Caco-2 (cell line): ENCODE data around the gene RAB33A. TPM values are rescaled to one million over a fixed set of nuclear protein-coding genes. Genes with fewer than 3 reads are reported as not detected.
A peak's percentile ranks its signal among the peaks of the same experiment; 100 is the strongest.

Source experiments
- BruUV-seq: library from RNA; stranded (reverse); fragments of 400-500 nt; replicated peaks from 2 replicates; lab custom pipeline; 2021; lab: Mats Ljungman, UMichigan
- CTCF ChIA-PET: fragments of 300-600 bp; sonication (Branson Sonifier 250); formaldehyde crosslinking; loops from one replicate; lab custom pipeline; 2022; ENCODE audit warnings: antibody characterized with exemption; lab: Charles Lee
- POLR2A ChIA-PET: fragments of 300-600 bp; sonication (Branson Sonifier 250); formaldehyde crosslinking; loops from one replicate; lab custom pipeline; 2022; ENCODE audit warnings: antibody characterized with exemption; lab: Charles Lee
- DNase-seq, 2 experiments: peaks; one replicate each; pipeline versions ENCODE4 v3.0.0 to v3.0.0-alpha.2; 2020 to 2022
- H3K27me3 ChIP-seq: replicated peaks from 2 replicates; pipeline ENCODE4 v1.6.0; 2011; ENCODE audit warnings: low read length; ENCODE audit not compliant: control insufficient read depth, insufficient read depth
- H3K36me3 ChIP-seq: 2 replicates; pipeline ENCODE4 v1.5.1; 2011; ENCODE audit warnings: low read length; ENCODE audit not compliant: control insufficient read depth, insufficient read depth
- H3K4me1 ChIP-seq: fragments of 250-450 bp; sonication (Bioruptor Pico); 2 replicates; pipeline ENCODE4 v1.5.1; 2020; ENCODE audit warnings: mild to moderate bottlenecking
- H3K4me3 ChIP-seq: 2 replicates; pipeline ENCODE4 v1.5.1; 2011; ENCODE audit warnings: low read depth, mild to moderate bottlenecking, control low read depth, low read length
- H3K9me3 ChIP-seq: fragments of 250-450 bp; sonication (Bioruptor Pico); 2 replicates; pipeline ENCODE4 v1.5.1; 2020; ENCODE audit warnings: mild to moderate bottlenecking, moderate library complexity
- H3K27ac Mint-ChIP-seq: one replicate; pipeline ENCODE4 v1.8.0; 2022; ENCODE audit warnings: mixed read lengths; ENCODE audit not compliant: unreplicated experiment
- H3K27me3 Mint-ChIP-seq: one replicate; pipeline ENCODE4 v1.8.0; 2022; ENCODE audit warnings: mixed read lengths; ENCODE audit not compliant: insufficient read depth, unreplicated experiment
- H3K36me3 Mint-ChIP-seq: one replicate; pipeline ENCODE4 v1.8.0; 2022; ENCODE audit warnings: mild to moderate bottlenecking, mixed read lengths; ENCODE audit not compliant: insufficient read depth, unreplicated experiment
- H3K4me1 Mint-ChIP-seq: one replicate; pipeline ENCODE4 v1.8.0; 2022; ENCODE audit warnings: low read depth, mixed read lengths; ENCODE audit not compliant: unreplicated experiment
- H3K4me3 Mint-ChIP-seq: one replicate; pipeline ENCODE4 v1.8.0; 2022; ENCODE audit warnings: mild to moderate bottlenecking, moderate library complexity, mixed read lengths; ENCODE audit not compliant: unreplicated experiment
- H3K9me3 Mint-ChIP-seq: one replicate; pipeline ENCODE4 v1.8.0; 2022; ENCODE audit warnings: mixed read lengths; ENCODE audit not compliant: unreplicated experiment
- CTCF ChIP-seq, 2 experiments: fragments of 200-600 bp in 1 of 2; IDR thresholded peaks; 1 replicate in 1 of 2; 2 replicates in 1 of 2; pipeline versions ENCODE4 v1.5.1 to v1.8.0; 2011 to 2022; ENCODE audit warnings: antibody characterized with exemption in 1 of 2, control low read depth in 1 of 2, inconsistent platforms in 1 of 2, low read depth in 1 of 2, low read length in 1 of 2, mild to moderate bottlenecking in 1 of 2, moderate library complexity in 1 of 2; ENCODE audit not compliant: insufficient read depth in 1 of 2, severe bottlenecking in 1 of 2, unreplicated experiment in 1 of 2
- intact Hi-C: fragments of 100-400 bp; cut with micrococcal nuclease; formaldehyde crosslinking; loops from one replicate; pipeline ENCODE4 v1.10.0; 2022; ENCODE audit not compliant: unreplicated experiment
- total RNA-seq: library from RNA; stranded (reverse); gene quantifications from 2 replicates; pipeline ENCODE4 v1.2.3, GENCODE V29; 2022

The RAB33A gene
- total RNA-seq, 1 experiment from 2014 or later: not detected

DNA sequence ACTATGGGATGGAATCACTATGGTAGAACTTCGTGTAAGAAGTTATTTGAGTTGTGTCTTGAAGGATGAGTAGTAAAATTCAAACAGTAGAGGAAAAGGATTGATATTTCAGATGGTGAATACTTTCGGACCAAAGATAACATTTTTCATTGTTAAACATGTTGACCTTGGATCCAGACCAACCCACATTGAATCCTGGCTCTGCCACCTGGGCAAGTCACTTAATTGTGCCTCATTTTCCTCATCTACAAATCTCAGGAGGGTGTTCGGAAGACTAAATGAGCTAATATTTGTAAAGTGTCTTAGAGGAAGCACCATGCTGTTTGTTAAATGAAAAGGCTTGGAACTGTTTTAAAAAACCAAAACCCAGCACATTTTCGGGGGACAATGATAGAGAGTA lies 4.7 kb upstream of the RAB33A start:
- intact Hi-C loops: loop anchor here (5.0 kb wide), 1 partner anchor 100 kb away; the partner anchor contains the start of gene ZNF280C
- no peak for DNase-seq
- Histone ChIP-seq H3K36me3 (no peaks in the 10 kb centered on the region), H3K4me1 (no peaks in the 10 kb centered on the region), H3K9me3 (no peaks in the 10 kb centered on the region), H3K4me3 (peak overlapping the region; percentile 81), H3K27me3 (no peaks in the 10 kb centered on the region)
- no TSS peak for BruUV-seq
- no peak for TF ChIP-seq CTCF (IDR thresholded peaks at IDR 0.05; ENCODE audit: insufficient read depth in 1 of 2, low read depth in 1 of 2, low read length in 1 of 2, severe bottlenecking in 1 of 2, unreplicated experiment in 1 of 2)
- CTCF ChIA-PET: no interaction called here
- H3K36me3 Mint-ChIP-seq: peaks cover 22% of the 10 kb centered on the region
- no peak overlapping the region for H3K27ac Mint-ChIP-seq
- H3K9me3 Mint-ChIP-seq: no peaks in the 10 kb centered on the region
- H3K4me1 Mint-ChIP-seq: no peaks in the 10 kb centered on the region
- POLR2A ChIA-PET: no interaction called here
- peak overlapping the region; percentile 88 for H3K4me3 Mint-ChIP-seq
- H3K27me3 Mint-ChIP-seq: no peaks in the 10 kb centered on the region

DNA sequence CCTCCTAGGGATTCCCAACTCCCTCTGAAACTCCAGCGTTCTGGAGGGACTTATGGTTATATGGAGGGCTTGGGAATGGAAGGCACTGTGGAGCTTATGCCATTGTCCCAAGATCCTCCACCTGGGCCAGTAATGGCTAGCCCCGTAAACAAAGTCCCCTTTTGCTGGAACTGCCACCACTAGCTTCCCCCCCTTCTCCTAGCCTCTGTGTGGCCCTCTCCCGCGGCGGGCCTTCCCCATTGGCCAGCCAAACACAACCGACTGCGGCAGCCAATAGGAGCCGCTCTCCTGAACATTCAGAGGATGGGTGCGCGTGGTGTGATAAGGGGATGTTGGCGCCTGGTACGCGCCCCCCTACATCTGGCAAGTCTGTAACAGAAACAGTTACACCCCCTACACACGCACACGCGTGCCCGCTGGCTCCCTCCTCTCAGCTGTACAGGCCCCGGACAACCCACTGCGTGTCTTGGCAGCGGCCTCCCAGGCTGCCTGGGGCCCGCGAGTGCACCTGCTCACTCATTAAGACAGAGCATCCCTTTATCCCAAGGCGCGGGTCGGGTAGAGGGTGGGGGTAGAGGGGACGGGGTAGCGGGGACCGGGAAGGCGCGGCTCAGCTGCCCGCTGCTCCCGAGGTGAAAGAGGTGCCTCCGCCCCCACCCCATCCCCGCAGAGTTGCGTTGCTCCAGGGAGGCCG lies 863 bp upstream of the RAB33A start:
- no peaks in the 10 kb centered on the region for H3K36me3 ChIP-seq
- no TSS peak for BruUV-seq
- no peak for TF ChIP-seq CTCF (IDR thresholded peaks at IDR 0.05; ENCODE audit: insufficient read depth in 1 of 2, low read depth in 1 of 2, low read length in 1 of 2, severe bottlenecking in 1 of 2, unreplicated experiment in 1 of 2)
- H3K4me1 Mint-ChIP-seq: no peaks in the 10 kb centered on the region
- ChIA-PET POLR2A (no interaction called here), CTCF (no interaction called here)
- intact Hi-C loops: no loop called here
- H3K27ac Mint-ChIP-seq: no peak overlapping the region
- H3K9me3 ChIP-seq: no peaks in the 10 kb centered on the region
- peak overlapping the region; percentile 53 for H3K4me3 ChIP-seq
- H3K4me3 Mint-ChIP-seq: peak overlapping the region; percentile 76
- H3K36me3 Mint-ChIP-seq: peaks cover 6% of the 10 kb centered on the region
- DNase-seq: peak; percentile 43 to 48
- H3K9me3 Mint-ChIP-seq: no peaks in the 10 kb centered on the region
- H3K27me3 Mint-ChIP-seq: no peaks in the 10 kb centered on the region
- no peaks in the 10 kb centered on the region for H3K27me3 ChIP-seq
- H3K4me1 ChIP-seq: no peaks in the 10 kb centered on the region

DNA sequence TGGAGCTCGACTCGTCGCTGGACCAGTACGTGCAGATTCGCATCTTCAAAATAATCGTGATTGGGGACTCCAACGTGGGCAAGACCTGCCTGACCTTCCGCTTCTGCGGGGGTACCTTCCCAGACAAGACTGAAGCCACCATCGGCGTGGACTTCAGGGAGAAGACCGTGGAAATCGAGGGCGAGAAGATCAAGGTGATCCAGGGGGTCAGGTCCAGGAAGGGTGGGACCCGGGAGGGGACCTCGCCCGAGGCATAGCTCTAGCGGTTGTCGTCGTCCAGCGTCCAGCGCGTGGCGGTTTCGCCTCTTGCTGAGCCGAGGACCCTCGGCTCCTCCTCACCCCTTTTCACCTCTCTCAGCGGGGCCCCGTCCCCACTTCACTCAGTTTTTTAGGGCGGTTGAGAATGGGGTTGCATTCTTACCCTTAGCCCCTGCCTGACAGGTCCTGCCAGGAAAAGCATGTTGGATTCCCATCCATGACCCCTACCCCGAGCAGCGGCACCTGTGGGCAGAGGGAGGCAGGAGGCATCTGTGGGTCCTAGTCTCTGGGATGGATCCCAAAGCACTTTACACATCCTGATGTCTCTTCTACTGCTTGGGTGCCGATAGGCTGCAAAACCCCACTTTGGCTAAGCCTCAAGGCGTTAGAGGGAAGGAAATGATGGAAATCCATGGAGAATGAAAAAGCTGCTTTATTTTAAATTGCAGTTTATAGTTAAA lies 524 bp downstream of the RAB33A start:
- H3K27ac Mint-ChIP-seq: no peak overlapping the region

More for the DNA sequence above, 524 bp downstream of the RAB33A start:
- Histone ChIP-seq H3K4me1 (no peaks in the 10 kb centered on the region), H3K4me3 (peak overlapping the region; percentile 53; the same call in 1 of the 2 replicates), H3K36me3 (no peaks in the 10 kb centered on the region), H3K27me3 (no peaks in the 10 kb centered on the region), H3K9me3 (no peaks in the 10 kb centered on the region)
- ChIA-PET POLR2A (no interaction called here), CTCF (no interaction called here)
- H3K36me3 Mint-ChIP-seq: no peaks in the 10 kb centered on the region
- H3K9me3 Mint-ChIP-seq: no peaks in the 10 kb centered on the region
- intact Hi-C loops: no loop called here
- H3K4me3 Mint-ChIP-seq: peak overlapping the region; percentile 76
- no peaks in the 10 kb centered on the region for H3K27me3 Mint-ChIP-seq
- H3K4me1 Mint-ChIP-seq: peaks cover 5% of the 10 kb centered on the region
- no peak for TF ChIP-seq CTCF (IDR thresholded peaks at IDR 0.05; ENCODE audit: insufficient read depth in 1 of 2, low read depth in 1 of 2, low read length in 1 of 2, severe bottlenecking in 1 of 2, unreplicated experiment in 1 of 2)
- BruUV-seq: no TSS peak
- no peak for DNase-seq
